Activated naive CD4-positive, alpha-beta T cell treated with anti-CD3 and anti-CD28 coated beads for 36 hours (primary cell): ENCODE results near the gene ZBTB8A. TPM values are rescaled to one million over a fixed set of nuclear protein-coding genes. Genes with fewer than 3 reads are reported as not detected.

ENCODE experiments used
- CTCF ChIA-PET: fragments of 350-600 bp; sonication (Branson Sonifier 250); formaldehyde crosslinking; loops from one replicate; lab custom pipeline; 2021; ENCODE audit warnings: antibody characterized with exemption; lab: Charles Lee
- DNase-seq: peaks from one replicate; pipeline ENCODE4 v3.0.0-alpha.2; 2020
- H3K27ac Mint-ChIP-seq: one replicate; pipeline ENCODE4 v1.8.0; 2021; ENCODE audit warnings: mild to moderate bottlenecking, mixed read lengths
- H3K27me3 Mint-ChIP-seq: one replicate; pipeline ENCODE4 v1.8.0; 2021; ENCODE audit warnings: low read depth, mixed read lengths
- H3K36me3 Mint-ChIP-seq: one replicate; pipeline ENCODE4 v1.8.0; 2021; ENCODE audit warnings: low read depth, mixed read lengths
- H3K4me1 Mint-ChIP-seq: one replicate; pipeline ENCODE4 v1.8.0; 2021; ENCODE audit warnings: low read depth, mixed read lengths
- H3K4me3 Mint-ChIP-seq: one replicate; pipeline ENCODE4 v1.8.0; 2021; ENCODE audit warnings: mild to moderate bottlenecking, moderate library complexity, mixed read lengths
- H3K9me3 Mint-ChIP-seq: one replicate; pipeline ENCODE4 v1.8.0; 2021; ENCODE audit warnings: mixed read lengths
- intact Hi-C: fragments of 100-400 bp; cut with micrococcal nuclease; formaldehyde crosslinking; loops from one replicate; pipeline ENCODE4 v1.15.1; 2023
- total RNA-seq, 2 experiments: library from RNA; stranded (reverse); gene quantifications; one replicate each; pipeline ENCODE4 v1.2.3, GENCODE V29; 2021

ZBTB8A gene
- total RNA-seq, 2 experiments from 2014 or later, result 0.21 to 0.35 TPM

GRCh38 chr1:32606565-32607371, 67.5 kb downstream of the ZBTB8A start:
- DNase-seq, result no peak
- no peak overlapping the region for H3K4me3 Mint-ChIP-seq
- CTCF ChIA-PET, result no interaction called here
- H3K36me3 Mint-ChIP-seq, result no peaks in the 10 kb centered on the region
- no peak overlapping the region for H3K27ac Mint-ChIP-seq
- no peaks in the 10 kb centered on the region for H3K4me1 Mint-ChIP-seq
- H3K9me3 Mint-ChIP-seq, result no peaks in the 10 kb centered on the region
- intact Hi-C loops, result no loop called here
- H3K27me3 Mint-ChIP-seq, result no peaks in the 10 kb centered on the region

GRCh38 chr1:32609180-32609579, 70.0 kb downstream of the ZBTB8A start:
- Mint-ChIP-seq H3K9me3 (no peaks in the 10 kb centered on the region), H3K4me3 (no peak overlapping the region), H3K36me3 (no peaks in the 10 kb centered on the region), H3K4me1 (peaks cover 5% of the 10 kb centered on the region), H3K27me3 (no peaks in the 10 kb centered on the region), H3K27ac (no peak overlapping the region)
- CTCF ChIA-PET, result interaction anchor here (0.8 kb wide), 1 partner anchor 89 kb away, joined by 5 read pairs; no protein-coding TSS in a partner anchor
- intact Hi-C loops, result no loop called here
- no peak for DNase-seq

- peaks cover 5% of the 10 kb centered on the region for H3K4me1 Mint-ChIP-seq
- DNase-seq, result no peak
- H3K27me3 Mint-ChIP-seq, result no peaks in the 10 kb centered on the region
- no peaks in the 10 kb centered on the region for H3K36me3 Mint-ChIP-seq
- H3K9me3 Mint-ChIP-seq, result no peaks in the 10 kb centered on the region
- intact Hi-C loops, result loop anchor here (2.0 kb wide), 1 partner anchor 39 kb away; the partner anchor contains the start of genes RBBP4 and ZBTB8OS
- peak overlapping the region; percentile 70 for H3K4me3 Mint-ChIP-seq
- CTCF ChIA-PET, result interaction anchor here (0.9 to 1.4 kb wide), 3 partner anchors 8 to 185 kb away, joined by 3 to 7 read pairs (median 4); no protein-coding TSS in a partner anchor
- no peak overlapping the region for H3K27ac Mint-ChIP-seq
These were observed 72.6 kb downstream of the ZBTB8A start for GRCh38 chr1:32611859-32612188.

GRCh38 chr1:32612189-32612881, 73.1 kb downstream of the ZBTB8A start:
- CTCF ChIA-PET, result interaction anchor here (0.6 to 1.3 kb wide), 3 partner anchors 93 to 185 kb away, joined by 3 to 7 read pairs (median 3); no protein-coding TSS in a partner anchor
- intact Hi-C loops, result loop anchor here (2.0 kb wide), 1 partner anchor 38 kb away; the partner anchor contains the start of genes RBBP4 and ZBTB8OS

GRCh38 chr1:32613472-32613871, 74.2 kb downstream of the ZBTB8A start:
- Mint-ChIP-seq H3K27ac (no peak overlapping the region), H3K4me1 (peaks cover 5% of the 10 kb centered on the region), H3K27me3 (no peaks in the 10 kb centered on the region), H3K9me3 (no peaks in the 10 kb centered on the region), H3K36me3 (no peaks in the 10 kb centered on the region), H3K4me3 (no peak overlapping the region)
- intact Hi-C loops, result loop anchor here (2.0 kb wide), 1 partner anchor 37 kb away; the partner anchor contains the start of genes RBBP4 and ZBTB8OS
- no peak for DNase-seq
- CTCF ChIA-PET, result interaction anchor here (0.6 kb wide), 1 partner anchor 93 kb away, joined by 3 read pairs; no protein-coding TSS in a partner anchor

More at GRCh38 chr1:32612189-32612881, 73.1 kb downstream of the ZBTB8A start:
- DNase-seq, result peak; percentile 70
- Mint-ChIP-seq H3K9me3 (no peaks in the 10 kb centered on the region), H3K4me3 (peak overlapping the region; percentile 70), H3K27me3 (no peaks in the 10 kb centered on the region), H3K27ac (no peak overlapping the region), H3K36me3 (no peaks in the 10 kb centered on the region), H3K4me1 (peaks cover 5% of the 10 kb centered on the region)

- no peak overlapping the region for H3K4me3 Mint-ChIP-seq
- CTCF ChIA-PET, result no interaction called here
- no peak overlapping the region for H3K27ac Mint-ChIP-seq
- H3K9me3 Mint-ChIP-seq, result no peaks in the 10 kb centered on the region
- intact Hi-C loops, result no loop called here
- DNase-seq, result no peak
- peaks cover 19% of the 10 kb centered on the region for H3K36me3 Mint-ChIP-seq
- no peaks in the 10 kb centered on the region for H3K27me3 Mint-ChIP-seq
- H3K4me1 Mint-ChIP-seq, result peaks cover 29% of the 10 kb centered on the region
These were observed 79.5 kb downstream of the ZBTB8A start for GRCh38 chr1:32618673-32619221.

- peaks cover 36% of the 10 kb centered on the region for H3K4me1 Mint-ChIP-seq
- H3K9me3 Mint-ChIP-seq, result peaks cover 3% of the 10 kb centered on the region
- CTCF ChIA-PET, result interaction anchor here (0.8 to 1.5 kb wide), 4 partner anchors 9 to 99 kb away, joined by 4 to 7 read pairs (median 4); partner anchors contain the start of gene RBBP4
- H3K4me3 Mint-ChIP-seq, result no peak overlapping the region
- no peaks in the 10 kb centered on the region for H3K27me3 Mint-ChIP-seq
- H3K36me3 Mint-ChIP-seq, result peaks cover 22% of the 10 kb centered on the region
- H3K27ac Mint-ChIP-seq, result no peak overlapping the region
- intact Hi-C loops, result loop anchor here (5.0 kb wide), 1 partner anchor 83 kb away; the partner anchor contains the start of gene ZBTB8A
- no peak for DNase-seq
These were observed 80.7 kb downstream of the ZBTB8A start for GRCh38 chr1:32619701-32620485.

- DNase-seq, result no peak
- peaks cover 39% of the 10 kb centered on the region for H3K4me1 Mint-ChIP-seq
- no peak overlapping the region for H3K4me3 Mint-ChIP-seq
- CTCF ChIA-PET, result interaction anchor here (0.7 to 1.0 kb wide), 2 partner anchors 102 to 406 kb away, joined by 3 read pairs; no protein-coding TSS in a partner anchor
- no peaks in the 10 kb centered on the region for H3K27me3 Mint-ChIP-seq
- H3K9me3 Mint-ChIP-seq, result peaks cover 3% of the 10 kb centered on the region
- intact Hi-C loops, result loop anchor here (2.0 to 5.0 kb wide), 2 partner anchors 85 to 101 kb away; partner anchors contain the start of gene ZBTB8A
- peaks cover 28% of the 10 kb centered on the region for H3K36me3 Mint-ChIP-seq
- peak overlapping the region; percentile 1 for H3K27ac Mint-ChIP-seq
These were observed 83.0 kb downstream of the ZBTB8A start for GRCh38 chr1:32622205-32622604.

- Mint-ChIP-seq H3K9me3 (peaks cover 3% of the 10 kb centered on the region), H3K27me3 (no peaks in the 10 kb centered on the region), H3K27ac (peak overlapping the region; percentile 84), H3K4me1 (peaks cover 45% of the 10 kb centered on the region), H3K36me3 (peaks cover 34% of the 10 kb centered on the region), H3K4me3 (no peak overlapping the region)
- peak; percentile 40 for DNase-seq
- intact Hi-C loops, result loop anchor here (1.0 to 5.0 kb wide), 4 partner anchors 27 to 178 kb away; partner anchors contain the start of genes ZBTB8A and ZBTB8OS
- CTCF ChIA-PET, result interaction anchor here (0.7 to 1.0 kb wide), 2 partner anchors 103 to 407 kb away, joined by 3 read pairs; no protein-coding TSS in a partner anchor
These were observed 83.8 kb downstream of the ZBTB8A start for GRCh38 chr1:32622806-32623681.

- Mint-ChIP-seq H3K27me3 (no peaks in the 10 kb centered on the region), H3K36me3 (peaks cover 34% of the 10 kb centered on the region), H3K9me3 (peaks cover 3% of the 10 kb centered on the region), H3K27ac (peak overlapping the region; percentile 84), H3K4me3 (no peak overlapping the region), H3K4me1 (peaks cover 45% of the 10 kb centered on the region)
- CTCF ChIA-PET, result no interaction called here
- DNase-seq, result peak; percentile 63
- intact Hi-C loops, result loop anchor here (1.0 to 5.0 kb wide), 4 partner anchors 27 to 178 kb away; partner anchors contain the start of genes ZBTB8A and ZBTB8OS
These were observed 84.5 kb downstream of the ZBTB8A start for GRCh38 chr1:32623775-32624174.
